HuH-7 (cell line): ENCODE results near the gene CASZ1.

Source experiments
- DNase-seq: peaks from one replicate; pipeline ENCODE4 v3.0.0; 2011; ENCODE audit warnings: low spot score

CASZ1 gene

DNA sequence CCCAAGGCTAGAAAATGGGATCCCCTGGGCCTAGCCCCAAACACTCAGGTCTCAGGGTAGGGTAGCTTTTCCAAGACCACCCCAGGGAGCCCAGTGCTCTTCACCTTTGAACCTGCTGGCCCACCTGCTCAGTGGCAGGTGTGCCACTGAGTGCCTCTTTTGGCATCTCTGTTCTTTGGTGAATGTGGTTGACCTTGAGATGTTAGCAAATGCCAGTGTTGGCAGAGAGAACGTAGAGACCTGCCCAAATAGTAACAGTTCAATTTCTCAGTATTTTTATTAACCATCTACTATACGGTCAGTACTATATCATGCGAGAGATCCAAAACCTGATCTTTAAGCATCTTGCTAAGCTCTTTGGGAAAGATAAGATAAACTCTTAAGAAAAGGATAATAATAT is 193.5 kb downstream of the CASZ1 start:
- DNase-seq: no peak

DNA sequence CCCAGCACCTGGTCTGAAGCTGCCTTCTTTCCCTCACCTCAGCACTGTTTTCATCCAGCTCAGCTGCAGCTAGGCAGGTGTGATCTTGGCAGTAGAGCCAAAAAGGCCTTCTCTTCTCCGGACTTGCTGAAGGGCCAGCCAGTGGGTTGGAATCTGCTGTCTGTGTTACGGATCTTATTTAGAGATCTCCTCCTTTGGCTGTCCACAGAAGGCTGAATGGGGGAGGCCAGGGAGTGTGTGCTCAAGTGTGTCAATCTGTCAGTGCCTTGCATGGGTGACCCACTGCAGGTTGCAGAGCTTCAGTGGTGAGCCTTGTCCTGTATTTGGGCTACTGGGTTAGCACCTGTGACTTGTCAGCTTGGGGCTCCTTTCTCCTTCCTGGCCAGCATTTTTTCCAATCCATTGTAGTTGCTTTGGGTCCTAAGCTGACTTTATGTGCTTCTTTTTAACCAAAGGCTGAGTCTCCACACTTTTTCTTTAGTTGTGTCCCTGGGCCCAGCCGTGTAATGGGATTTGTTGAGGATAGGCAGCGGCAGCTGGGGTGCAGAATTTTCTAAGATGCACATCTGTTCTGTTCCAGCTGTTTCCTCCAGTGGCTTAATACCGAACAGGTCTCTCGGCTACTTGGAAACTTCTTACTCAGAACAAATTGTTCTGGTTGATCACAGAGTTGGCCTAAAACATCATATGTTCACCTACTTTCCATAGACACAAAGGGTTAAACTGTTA is 194.9 kb downstream of the CASZ1 start:
- no peak for DNase-seq

DNA sequence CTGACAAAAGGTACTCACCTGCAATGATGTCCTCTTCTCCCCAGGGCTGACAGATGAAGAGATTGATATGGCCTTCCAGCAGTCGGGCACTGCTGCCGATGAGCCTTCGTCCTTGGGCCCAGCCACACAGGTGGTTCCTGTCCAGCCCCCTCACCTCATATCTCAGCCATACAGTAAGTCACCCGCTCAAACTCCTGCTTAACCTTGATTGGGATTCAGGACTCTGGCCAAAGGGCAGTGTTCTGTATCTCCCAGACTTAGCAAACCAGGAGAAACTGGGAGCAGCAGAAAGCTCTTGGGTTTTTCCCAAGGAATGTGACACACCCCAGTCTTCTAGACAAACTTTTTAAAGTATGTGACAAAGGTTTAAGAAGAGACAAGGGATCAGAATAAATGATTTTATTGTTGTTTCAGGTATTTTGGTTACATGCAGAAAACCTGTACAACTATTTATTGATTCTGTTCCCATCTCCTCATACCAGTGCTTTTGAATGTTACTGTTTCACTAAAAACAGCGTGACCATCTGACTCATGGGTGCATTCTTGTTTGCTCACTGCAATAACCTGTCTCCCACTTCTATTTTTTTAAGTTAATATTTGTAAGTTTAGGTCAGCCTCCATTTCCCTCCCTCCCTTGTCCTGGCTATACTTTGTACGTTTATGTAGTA is 197.1 kb downstream of the CASZ1 start:
- DNase-seq: peak; percentile 32

DNA sequence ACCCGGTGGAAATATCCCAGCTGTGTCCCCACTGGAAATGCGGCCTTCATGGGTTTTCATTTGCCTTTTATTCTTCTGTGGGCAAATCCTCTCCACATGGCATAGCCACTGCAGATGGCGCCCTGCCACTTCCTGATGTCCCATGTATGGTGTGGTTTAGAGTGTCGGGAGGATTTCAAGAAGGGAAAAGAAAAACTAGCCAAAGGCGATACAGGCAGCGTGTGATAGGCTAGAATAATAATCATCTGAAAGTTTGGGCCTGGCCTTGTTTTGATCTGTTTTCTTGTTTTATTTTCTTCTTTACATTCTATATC is 198.1 kb downstream of the CASZ1 start:
- DNase-seq: no peak

DNA sequence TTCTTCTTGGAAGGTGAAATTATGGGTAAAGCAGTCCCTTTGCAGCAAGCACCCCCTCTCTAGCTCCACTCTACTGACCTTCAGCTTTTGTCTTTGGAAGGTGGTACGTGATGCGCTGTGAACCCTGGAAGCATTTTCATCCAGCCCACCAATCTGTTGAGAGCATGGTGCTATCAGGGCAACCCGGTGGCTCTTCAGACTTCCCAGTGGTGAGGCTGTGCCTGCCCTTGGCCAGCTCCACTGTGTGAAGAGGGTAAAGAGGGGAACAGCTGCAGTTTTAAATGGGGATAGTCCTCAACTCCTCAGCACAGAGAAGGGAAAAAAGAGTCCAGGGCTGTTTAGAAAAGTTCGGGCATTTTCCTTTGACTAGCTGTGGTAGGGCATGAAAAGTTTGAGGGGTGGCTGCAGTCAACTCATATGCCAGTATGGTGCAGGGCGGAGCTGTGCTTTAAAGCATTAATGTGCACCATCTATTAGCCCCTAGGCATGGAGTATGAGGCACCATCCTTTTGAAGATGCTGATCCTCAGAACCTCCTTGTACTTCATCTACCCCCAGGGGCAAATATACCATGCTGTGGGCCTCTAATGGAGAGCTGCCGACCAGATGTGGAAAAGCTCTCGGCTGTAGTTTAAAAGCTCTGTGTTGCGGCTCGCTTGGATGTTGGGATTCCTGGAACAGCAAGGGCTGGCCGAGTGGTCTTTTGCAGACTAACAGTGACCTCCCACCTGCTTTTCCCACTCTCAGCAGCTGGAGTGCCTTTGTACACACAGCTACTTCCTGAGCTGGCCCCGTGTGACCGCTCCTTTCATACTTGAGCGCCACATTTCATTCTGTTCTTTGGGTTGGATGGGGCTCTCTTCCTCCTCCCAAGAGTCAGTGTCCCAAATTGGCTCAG is 198.7 kb downstream of the CASZ1 start:
- no peak for DNase-seq

DNA sequence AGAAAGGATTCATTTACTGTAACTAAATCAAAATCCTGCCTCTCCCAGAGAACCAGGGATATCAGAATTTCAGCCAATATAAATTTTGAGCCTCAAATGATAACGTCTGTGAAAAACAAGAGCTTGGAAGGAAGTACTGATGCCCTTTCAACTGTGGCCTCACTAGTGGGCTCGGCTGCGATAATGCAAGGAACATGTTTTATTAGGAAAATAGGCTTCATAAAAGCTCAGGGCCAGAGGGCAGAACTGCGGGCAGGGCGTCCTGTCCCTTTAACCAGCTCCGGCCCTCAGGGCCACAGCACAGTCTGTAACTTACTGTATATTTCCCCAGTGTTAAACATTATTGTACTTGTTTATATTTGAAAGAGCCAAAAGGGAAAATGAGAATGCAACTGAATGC is 199.7 kb downstream of the CASZ1 start:
- DNase-seq: no peak

DNA sequence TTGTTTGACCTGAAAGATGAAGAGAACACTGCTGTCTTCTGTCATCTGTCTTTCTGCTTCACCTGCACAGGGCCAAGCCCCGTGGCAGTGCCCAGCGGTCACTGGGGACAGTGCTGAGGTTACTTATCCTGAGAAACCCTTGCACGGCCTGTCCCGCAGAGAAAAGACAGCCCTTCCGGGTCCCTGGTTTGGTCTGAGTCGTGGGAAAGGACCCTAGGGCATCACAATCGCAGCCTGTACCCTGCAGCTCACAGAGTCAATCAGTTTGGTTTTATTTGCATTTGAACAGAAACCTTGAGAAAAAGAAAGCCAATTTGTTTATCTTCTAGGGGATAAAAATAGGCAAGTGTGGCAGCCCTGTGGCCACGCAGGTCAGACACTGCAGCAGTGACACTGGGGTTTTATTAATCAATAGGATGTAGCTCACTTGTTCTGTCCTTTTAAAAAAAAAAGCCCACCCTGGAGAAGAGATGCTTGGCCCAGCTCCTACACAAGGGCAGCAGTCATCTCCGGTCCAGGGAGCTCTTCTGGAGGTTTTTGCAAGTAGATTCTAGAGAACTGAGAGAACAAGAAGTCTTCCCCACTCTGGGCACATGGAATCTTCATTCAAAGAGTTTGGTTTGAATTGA is 201.7 kb downstream of the CASZ1 start:
- no peak for DNase-seq

DNA sequence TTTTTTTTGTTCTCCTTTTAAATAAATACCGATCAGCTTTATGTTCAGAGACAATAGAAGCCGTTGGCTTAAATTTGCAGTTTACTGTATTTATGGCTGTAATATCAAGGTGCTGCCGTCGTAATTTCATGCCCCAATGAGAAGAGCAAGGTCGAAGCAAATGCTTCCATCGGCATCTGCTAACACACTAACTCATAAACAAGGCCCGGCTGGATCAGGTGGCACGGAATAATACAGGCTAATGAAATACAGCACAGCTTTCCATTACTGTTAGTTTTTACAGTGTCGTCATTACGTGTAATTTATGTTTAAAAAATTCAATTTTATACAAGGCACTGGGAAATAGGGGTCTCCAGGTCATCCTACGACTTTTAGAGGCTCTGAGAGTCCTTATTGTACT is 202.7 kb downstream of the CASZ1 start:
- no peak for DNase-seq

DNA sequence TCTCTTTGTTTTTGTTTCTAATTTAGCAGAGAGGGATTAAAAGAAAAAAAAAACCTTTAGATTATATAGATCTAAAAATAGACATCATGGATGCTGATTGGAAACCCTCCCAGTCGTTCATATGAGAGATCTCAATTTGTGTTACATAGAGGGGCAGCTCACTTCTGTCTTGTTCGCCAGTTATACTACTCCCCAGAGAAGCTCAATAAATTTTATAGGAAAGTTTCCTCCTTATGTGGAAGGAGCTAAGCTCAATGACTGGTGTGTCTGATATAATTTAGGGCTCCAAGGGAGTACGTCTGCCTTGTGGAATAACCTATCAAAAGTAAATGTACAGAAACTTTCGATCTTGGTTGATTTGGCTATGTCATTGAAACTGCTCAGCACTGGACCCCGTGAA is 204.1 kb downstream of the CASZ1 start:
- DNase-seq: no peak

DNA sequence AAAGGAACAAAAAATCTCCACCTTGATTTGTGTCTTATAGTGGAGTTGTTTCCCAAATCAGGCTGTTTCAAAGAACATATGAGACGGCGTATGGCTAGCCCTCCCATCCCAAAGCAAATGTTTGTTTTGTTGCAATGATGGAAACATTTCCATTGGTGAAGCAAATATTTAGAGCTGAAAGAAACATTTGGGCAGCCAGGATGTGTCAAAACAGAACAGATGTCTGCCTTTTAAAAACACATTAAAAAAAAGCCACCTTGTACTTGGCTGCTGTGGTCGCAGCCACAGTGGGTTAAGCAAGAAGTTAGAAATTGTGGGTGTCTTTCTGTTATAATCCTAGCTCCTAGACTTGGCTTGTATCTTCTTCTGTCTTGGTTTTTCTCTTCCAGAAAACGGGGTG is 205.4 kb downstream of the CASZ1 start:
- DNase-seq: no peak

DNA sequence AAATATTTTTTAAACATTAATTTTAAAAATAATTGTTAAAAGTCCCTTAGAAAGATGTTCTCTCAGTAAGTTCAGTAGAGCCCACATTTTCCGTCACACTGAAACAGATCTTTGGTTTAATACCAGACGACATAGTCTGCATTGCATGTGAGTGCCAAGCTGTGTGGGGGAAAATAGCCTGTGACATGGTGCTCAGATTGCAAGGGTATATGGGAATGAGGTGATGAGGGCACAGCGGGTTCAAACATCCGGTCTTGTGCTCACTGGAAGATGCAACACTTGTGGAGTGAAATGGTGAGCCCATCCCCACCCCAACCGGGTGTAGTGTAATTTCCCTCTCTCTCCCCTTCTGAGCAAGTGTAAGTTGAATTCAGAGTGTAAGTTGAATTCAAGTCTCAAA is 207.4 kb downstream of the CASZ1 start:
- DNase-seq: no peak

DNA sequence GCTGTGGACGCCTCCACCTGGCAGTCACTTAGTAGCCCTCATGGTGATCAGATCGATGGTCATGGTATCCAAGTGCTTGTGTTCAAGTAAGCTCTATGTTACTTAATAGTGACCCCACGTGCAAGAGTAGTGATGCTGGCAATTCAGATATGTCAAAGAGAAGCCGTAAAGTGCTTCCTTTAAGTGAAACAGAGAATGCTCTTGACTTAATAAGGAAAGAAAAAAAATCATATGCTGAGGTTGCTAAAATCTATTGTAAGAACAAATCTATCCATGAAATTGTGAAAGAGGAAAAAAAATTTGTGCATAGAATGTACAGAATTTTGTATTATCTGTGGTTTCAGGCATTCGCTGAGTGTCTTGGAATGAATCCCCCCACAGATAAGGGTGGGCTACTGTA is 207.8 kb downstream of the CASZ1 start:
- DNase-seq: no peak
